Neuron (in vitro differentiated cells): Measurements from ENCODE around the gene FDX2.
"Not testable (repeated sequence)": the region's sequence is repeated elsewhere in the genome, so short reads cannot be mapped to it uniquely, and the experiment has no call there.

ENCODE experiments used
- H2AFZ ChIP-seq: one replicate; pipeline ENCODE4 v1.6.1; 2013; ENCODE audit warnings: low read depth, mild to moderate bottlenecking, inconsistent platforms, low read length, moderate library complexity
- H3K27me3 ChIP-seq: one replicate; pipeline ENCODE4 v1.6.1; 2013; ENCODE audit warnings: low read length; ENCODE audit not compliant: insufficient read depth
- H3K36me3 ChIP-seq: one replicate; pipeline ENCODE4 v1.6.1; 2013; ENCODE audit warnings: low read length; ENCODE audit not compliant: insufficient read depth
- H3K4me1 ChIP-seq: one replicate; pipeline ENCODE4 v1.6.1; 2013; ENCODE audit warnings: low read length; ENCODE audit not compliant: insufficient read depth
- H3K4me3 ChIP-seq: 2 replicates; pipeline ENCODE4 v1.5.1; 2013; ENCODE audit warnings: mild to moderate bottlenecking, low read length, moderate library complexity
- H3K9me3 ChIP-seq: one replicate; pipeline ENCODE4 v1.6.1; 2013; ENCODE audit warnings: low read length

The FDX2 gene

GRCh38 chr19:10289167-10289835 lies 26.5 kb downstream of the FDX2 start:
- H3K36me3 ChIP-seq, result peaks cover 12% of the 10 kb centered on the region

GRCh38 chr19:10288662-10289166 lies 27.1 kb downstream of the FDX2 start:
- Histone ChIP-seq H3K36me3 (peaks cover 18% of the 10 kb centered on the region), H3K4me3 (peak overlapping the region; percentile 50), H3K4me1 (peaks cover 30% of the 10 kb centered on the region), H3K9me3 (peaks cover 3% of the 10 kb centered on the region), H3K27me3 (peaks cover 34% of the 10 kb centered on the region), H2AFZ (peak overlapping the region; percentile 52)

More at GRCh38 chr19:10289167-10289835, 26.5 kb downstream of the FDX2 start:
- peaks cover 5% of the 10 kb centered on the region for H3K9me3 ChIP-seq
- peaks cover 34% of the 10 kb centered on the region for H3K27me3 ChIP-seq
- H3K4me1 ChIP-seq, result peaks cover 30% of the 10 kb centered on the region
- peak overlapping the region; percentile 50 for H3K4me3 ChIP-seq
- peak overlapping the region; percentile 52 for H2AFZ ChIP-seq

GRCh38 chr19:10286803-10287737 lies 28.7 kb downstream of the FDX2 start, which contains the start of gene ICAM4:
Gene ICAM4 (plus strand): TSS chr19:10286955. CDS start chr19:10287013, 58 bp downstream.
- Histone ChIP-seq H3K4me1 (peaks cover 29% of the 10 kb centered on the region), H2AFZ (no peak within 1 kb of the TSS), H3K36me3 (peaks cover 19% of the 10 kb centered on the region), H3K27me3 (peaks cover 21% of the 10 kb centered on the region), H3K4me3 (no peak within 1 kb of the TSS), H3K9me3 (no peaks in the 10 kb centered on the region)

GRCh38 chr19:10285393-10285792 lies 30.4 kb downstream of the FDX2 start:
- Histone ChIP-seq H3K27me3 (peaks cover 8% of the 10 kb centered on the region), H2AFZ (no peak overlapping the region), H3K9me3 (no peaks in the 10 kb centered on the region), H3K4me1 (peaks cover 15% of the 10 kb centered on the region), H3K4me3 (no peak overlapping the region), H3K36me3 (peaks cover 19% of the 10 kb centered on the region)

- H3K9me3 ChIP-seq, result no peaks in the 10 kb centered on the region
- H3K36me3 ChIP-seq, result peaks cover 19% of the 10 kb centered on the region
- H3K4me1 ChIP-seq, result peaks cover 10% of the 10 kb centered on the region
- no peak overlapping the region for H3K4me3 ChIP-seq
- H3K27me3 ChIP-seq, result peaks cover 3% of the 10 kb centered on the region
- no peak overlapping the region for H2AFZ ChIP-seq
Observed at GRCh38 chr19:10284960-10285278, 30.9 kb downstream of the FDX2 start.

GRCh38 chr19:10284065-10284959 lies 31.5 kb downstream of the FDX2 start:
- Histone ChIP-seq H2AFZ (no peak overlapping the region), H3K4me3 (no peak overlapping the region), H3K4me1 (peaks cover 6% of the 10 kb centered on the region), H3K9me3 (no peaks in the 10 kb centered on the region), H3K27me3 (peaks cover under 1% of the 10 kb centered on the region), H3K36me3 (peaks cover 19% of the 10 kb centered on the region)

- Histone ChIP-seq H3K9me3 (no peaks in the 10 kb centered on the region), H2AFZ (no peak overlapping the region), H3K27me3 (no peaks in the 10 kb centered on the region), H3K4me3 (no peak overlapping the region), H3K4me1 (no peaks in the 10 kb centered on the region), H3K36me3 (peaks cover 23% of the 10 kb centered on the region)
Observed at GRCh38 chr19:10283301-10284064, 32.3 kb downstream of the FDX2 start.

- not testable (repeated sequence) for H2AFZ ChIP-seq, H3K4me3 ChIP-seq, H3K27me3 ChIP-seq, H3K9me3 ChIP-seq, H3K4me1 ChIP-seq
- H3K36me3 ChIP-seq, result peaks cover 23% of the 10 kb centered on the region
Observed at GRCh38 chr19:10282043-10282442, 33.8 kb downstream of the FDX2 start.

- Histone ChIP-seq H3K4me3 (no peak overlapping the region), H3K4me1 (no peaks in the 10 kb centered on the region), H2AFZ (no peak overlapping the region), H3K9me3 (no peaks in the 10 kb centered on the region), H3K27me3 (no peaks in the 10 kb centered on the region), H3K36me3 (peaks cover 14% of the 10 kb centered on the region)
Observed at GRCh38 chr19:10279737-10280442, 35.9 kb downstream of the FDX2 start.

- no peak overlapping the region for H2AFZ ChIP-seq
- no peak overlapping the region for H3K4me3 ChIP-seq
- H3K4me1 ChIP-seq, result no peaks in the 10 kb centered on the region
- H3K36me3 ChIP-seq, result peaks cover 7% of the 10 kb centered on the region
- no peaks in the 10 kb centered on the region for H3K9me3 ChIP-seq
- H3K27me3 ChIP-seq, result no peaks in the 10 kb centered on the region
Observed at GRCh38 chr19:10278935-10279334, 36.9 kb downstream of the FDX2 start.

GRCh38 chr19:10277795-10278589 lies 37.8 kb downstream of the FDX2 start:
- no peaks in the 10 kb centered on the region for H3K9me3 ChIP-seq
- no peaks in the 10 kb centered on the region for H3K4me1 ChIP-seq
- no peaks in the 10 kb centered on the region for H3K27me3 ChIP-seq
- H3K36me3 ChIP-seq, result peaks cover 4% of the 10 kb centered on the region
- no peak overlapping the region for H3K4me3 ChIP-seq
- H2AFZ ChIP-seq, result no peak overlapping the region
